Umbilical cord (tissue), 2 donors: ENCODE results near the gene STPG2. TPM values are rescaled to one million over a fixed set of nuclear protein-coding genes. Genes with fewer than 3 reads are reported as not detected.

Experiments
- DNase-seq: peaks from one replicate; pipeline ENCODE4 v3.0.0-alpha.2; 2015; ENCODE audit warnings: low spot score
- total RNA-seq: library from RNA; depleted of rRNA; stranded (reverse); fragments of >200 nt; gene quantifications from one replicate; pipeline ENCODE4 v1.2.3, GENCODE V29; 2014; ENCODE audit warnings: low replicate concordance; ENCODE audit not compliant: insufficient read depth

The STPG2 gene
- total RNA-seq = 3.4 TPM

DNA sequence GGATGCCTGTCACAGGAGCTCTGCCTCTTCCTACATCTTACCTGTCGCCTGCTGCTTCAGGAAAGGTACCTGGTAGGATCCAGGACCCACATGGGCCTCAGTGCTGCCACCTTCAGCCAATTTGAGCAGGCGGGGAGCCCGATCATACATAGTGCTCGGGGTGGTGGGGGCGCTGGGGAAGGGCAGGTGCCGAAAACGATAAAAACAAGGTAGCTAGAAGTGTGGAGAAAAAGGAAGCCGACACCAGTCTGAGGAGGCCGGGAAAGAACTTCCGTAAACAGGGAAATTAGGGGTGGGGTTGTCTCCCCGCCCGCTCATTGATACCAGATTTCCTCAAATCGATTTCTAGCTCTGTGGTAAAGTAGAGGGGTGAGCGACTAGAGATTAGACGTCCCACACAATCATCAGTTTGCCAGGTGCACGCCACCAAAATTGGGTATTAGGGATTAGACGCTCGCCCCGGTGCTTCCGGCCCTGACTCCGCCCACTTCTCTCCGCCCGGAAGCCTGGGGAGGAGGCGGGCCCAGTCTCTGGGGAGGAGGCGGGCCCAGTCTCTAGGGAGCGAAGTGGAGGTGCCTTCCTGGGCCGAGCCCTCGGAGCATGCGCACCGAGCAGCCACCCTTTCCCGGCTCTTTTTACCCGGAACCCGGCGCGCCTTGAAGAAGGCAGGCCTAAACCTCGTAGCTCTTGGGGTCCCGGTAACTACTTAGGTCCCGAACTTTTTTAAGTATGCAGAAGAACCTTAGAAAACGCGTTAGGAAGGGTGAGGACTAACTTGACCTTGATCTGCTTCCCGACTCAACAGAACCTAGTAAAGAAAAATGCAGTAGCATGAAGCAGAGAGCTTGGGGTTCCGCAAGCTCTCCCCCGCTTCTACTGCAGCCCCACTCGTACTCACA, at the start of gene STPG2:
STPG2 (minus strand) TSS at position 476 of the 899 bp plus-strand sequence.
- DNase-seq = peak; percentile 97

DNA sequence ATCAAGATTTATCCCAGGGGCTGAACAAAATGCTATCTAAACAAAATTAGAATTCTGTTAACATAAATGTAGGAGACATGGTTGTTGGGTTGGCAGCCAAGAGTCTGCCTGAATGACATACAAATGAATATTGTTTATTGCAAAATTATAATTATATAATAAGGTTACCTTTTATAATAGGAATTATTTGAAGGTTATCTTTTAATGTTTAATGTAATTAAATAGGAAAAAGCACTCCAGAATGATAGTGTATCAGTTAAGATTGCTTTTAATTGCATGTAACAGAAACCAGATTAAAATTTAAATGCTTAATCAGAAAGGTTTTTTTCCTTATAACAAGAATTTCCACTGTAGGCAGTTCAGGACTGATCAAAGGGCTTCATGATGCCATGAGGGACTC, 42.0 kb upstream of the STPG2 start:
- no peak for DNase-seq

DNA sequence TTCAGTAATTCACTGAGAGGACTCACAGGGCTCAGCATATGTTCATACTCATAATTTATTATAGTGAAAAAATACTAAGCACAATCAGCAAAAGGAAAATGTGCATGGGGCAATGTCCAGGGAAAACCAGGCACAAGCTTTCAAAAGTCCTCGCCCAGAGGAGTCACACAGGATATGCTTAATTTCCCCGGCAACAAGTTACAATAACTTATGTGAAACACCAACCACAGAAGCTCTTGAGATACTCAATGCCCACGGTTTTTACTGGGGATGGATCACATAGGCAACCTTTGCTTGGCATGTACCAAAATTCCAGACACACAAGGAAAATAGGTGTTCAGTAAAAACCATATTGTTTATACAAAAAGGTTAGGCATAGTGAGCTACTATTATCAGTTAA, 38.5 kb upstream of the STPG2 start:
- no peak for DNase-seq

DNA sequence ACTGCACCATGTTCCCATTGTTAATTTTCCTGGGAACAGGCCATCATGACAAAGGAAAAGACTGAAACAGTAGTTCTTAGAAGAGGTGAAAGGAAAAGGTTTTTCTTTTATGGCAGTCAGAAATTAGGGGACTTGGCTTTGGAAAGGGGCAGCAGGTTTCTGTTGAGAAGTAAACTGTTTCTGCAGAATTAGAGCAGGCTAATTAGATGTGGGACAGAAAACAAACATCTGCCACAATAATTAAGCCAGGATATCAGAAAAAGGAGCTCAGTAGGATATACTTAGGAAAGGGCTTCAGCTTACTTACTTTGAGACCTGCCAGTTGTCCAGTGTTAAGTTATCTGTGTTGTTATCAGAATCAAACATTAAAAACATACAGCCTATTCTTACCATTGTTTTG, 36.7 kb upstream of the STPG2 start:
- no peak for DNase-seq

- DNase-seq = no peak
Observed at GRCh38 chr4:98176531-98176930, 33.3 kb upstream of the STPG2 start.

DNA sequence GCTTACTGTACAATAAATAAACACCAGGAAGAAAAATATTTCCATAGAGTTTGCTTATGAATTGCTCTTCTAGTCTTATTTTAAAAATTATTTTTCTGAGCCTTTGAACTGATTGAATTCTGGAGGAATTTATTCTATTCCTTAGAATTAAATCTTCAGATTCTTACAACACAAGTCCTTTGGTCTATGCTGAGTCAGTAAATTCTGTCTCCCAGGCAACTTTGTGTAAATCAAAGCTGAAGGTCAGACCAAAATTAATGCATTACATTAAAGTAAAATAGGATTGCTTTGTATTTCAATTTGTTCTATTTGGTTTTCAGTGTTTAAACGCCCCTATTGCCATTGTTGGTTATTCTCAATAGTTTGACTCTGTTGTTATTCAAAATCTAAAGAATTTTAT, 26.8 kb upstream of the STPG2 start:
- DNase-seq = no peak

GRCh38 chr4:98166731-98167041, 23.4 kb upstream of the STPG2 start:
- DNase-seq = no peak

- no peak for DNase-seq
Observed at GRCh38 chr4:98166025-98166730, 22.9 kb upstream of the STPG2 start.

GRCh38 chr4:98162696-98163095, 19.4 kb upstream of the STPG2 start:
- DNase-seq = no peak

DNA sequence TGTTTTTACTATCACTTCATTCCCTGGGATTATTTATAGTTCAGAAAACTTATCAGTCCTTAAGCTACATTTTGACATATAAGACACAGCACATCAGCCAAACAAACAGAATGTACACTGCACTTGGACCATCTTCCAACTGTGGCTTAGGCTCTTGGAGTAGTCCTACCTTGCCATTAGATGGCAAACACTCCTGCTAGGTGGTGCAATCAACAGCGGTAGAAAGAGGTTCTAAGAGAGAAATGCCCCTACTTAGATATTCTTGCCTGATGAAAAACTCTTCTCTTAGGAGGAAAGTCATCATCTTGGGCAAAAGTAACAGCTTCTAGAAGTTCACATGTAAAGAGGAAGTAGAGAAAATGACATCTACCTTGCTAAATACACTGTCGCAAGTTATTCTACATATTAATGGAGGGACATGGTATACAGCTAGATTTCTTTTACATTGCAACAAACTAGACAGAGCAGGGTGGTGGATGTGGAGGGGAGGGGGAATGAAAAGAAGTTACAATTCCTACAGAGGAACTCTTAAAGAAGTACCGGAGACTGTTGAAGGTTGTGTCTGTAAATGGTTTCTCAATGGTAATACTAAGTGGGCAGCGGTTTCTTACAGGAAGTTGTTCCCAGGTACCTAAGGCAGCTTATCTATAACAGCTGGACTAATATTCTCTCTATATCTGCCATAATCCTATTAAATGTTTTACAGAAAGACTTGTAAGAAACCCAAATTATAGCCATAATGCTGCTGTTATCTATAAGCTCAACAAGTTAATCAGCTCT, 8.1 kb upstream of the STPG2 start:
- no peak for DNase-seq

- DNase-seq = peak; percentile 39
Observed at GRCh38 chr4:98150092-98150761, 7.0 kb upstream of the STPG2 start.

- DNase-seq = no peak
Observed at GRCh38 chr4:98148856-98149255, 5.6 kb upstream of the STPG2 start.

DNA sequence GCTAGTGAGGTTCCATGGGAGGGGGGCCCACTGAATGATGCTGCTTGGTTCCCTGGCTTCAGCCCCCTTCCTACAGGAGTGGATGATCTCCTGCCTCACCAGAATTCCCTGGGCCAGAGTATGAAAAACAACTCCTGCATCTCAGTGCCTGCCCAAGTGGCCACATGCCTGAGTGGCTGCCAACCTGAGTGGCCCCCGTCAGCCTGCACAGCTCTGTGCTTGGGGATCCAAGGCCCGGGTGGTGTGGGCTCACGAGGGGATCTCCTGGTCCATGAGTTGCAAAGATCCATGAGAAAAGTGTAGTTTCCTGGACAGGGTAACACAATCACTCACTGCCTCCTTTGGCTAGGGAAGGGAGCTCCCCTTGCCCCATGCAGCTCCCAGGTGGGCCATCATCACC, 17.1 kb downstream of the STPG2 start:
- no peak for DNase-seq

DNA sequence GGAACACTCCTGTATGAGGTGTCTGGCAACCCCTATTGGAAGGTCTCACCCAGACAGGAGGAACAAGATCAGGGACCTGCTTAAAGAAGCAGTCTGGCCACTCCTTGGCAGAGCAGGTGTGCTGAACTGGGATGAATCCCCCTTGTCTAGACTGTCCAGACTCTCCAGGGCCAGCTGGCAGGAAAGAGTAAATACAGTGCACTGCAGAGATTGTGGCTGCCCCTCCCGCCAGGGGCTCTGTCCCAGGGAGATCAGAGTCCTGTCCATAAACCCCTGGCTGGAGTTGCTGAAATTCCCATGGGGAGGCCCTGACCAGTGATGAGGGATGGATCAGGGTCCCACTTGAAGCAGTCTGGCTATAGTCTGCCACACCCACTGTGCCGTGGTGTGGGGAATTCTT, 17.7 kb downstream of the STPG2 start:
- no peak for DNase-seq

GRCh38 chr4:98117363-98117762, 25.9 kb downstream of the STPG2 start:
- DNase-seq = no peak

- peak; percentile 68 for DNase-seq
Observed at GRCh38 chr4:98113012-98113411, 30.3 kb downstream of the STPG2 start.

DNA sequence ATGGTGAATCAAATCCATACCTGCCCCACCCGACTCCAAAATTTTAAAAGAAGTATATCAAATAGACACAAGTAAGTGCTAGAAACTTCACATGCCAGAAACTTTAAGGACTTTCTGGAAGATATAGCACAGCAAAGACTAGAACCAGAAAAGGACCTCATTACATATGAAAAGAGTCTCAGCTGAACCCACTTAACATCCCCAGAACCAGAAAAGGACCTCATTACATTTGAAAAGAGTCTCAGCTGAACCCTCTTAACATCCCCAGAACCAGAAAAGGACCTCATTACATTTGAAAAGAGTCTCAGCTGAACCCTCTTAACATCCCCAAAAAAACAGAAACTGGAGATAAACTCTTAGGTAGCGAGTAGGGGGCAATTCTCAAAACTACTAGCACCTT, 32.3 kb downstream of the STPG2 start:
- no peak for DNase-seq

DNA sequence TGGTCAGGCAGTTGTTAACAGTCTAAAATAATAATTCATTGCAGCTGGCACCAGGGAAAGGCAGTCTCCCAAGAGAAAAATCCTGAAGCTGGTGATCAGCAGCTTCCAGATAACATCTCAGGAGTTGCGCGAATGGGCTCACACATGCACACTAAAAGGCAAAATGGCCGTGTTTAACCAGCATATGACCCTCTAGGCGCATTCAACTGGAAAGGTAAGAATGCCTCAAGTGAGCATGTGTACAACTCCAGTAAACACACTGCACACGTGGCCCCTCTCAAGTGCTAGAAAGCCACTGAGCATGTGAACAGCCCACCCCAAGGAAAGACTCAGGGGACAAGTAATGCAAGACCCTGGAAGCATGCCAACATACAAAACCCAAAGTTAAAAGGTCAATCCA, 33.1 kb downstream of the STPG2 start:
- DNase-seq = no peak

GRCh38 chr4:98102660-98103059, 40.6 kb downstream of the STPG2 start:
- no peak for DNase-seq

DNA sequence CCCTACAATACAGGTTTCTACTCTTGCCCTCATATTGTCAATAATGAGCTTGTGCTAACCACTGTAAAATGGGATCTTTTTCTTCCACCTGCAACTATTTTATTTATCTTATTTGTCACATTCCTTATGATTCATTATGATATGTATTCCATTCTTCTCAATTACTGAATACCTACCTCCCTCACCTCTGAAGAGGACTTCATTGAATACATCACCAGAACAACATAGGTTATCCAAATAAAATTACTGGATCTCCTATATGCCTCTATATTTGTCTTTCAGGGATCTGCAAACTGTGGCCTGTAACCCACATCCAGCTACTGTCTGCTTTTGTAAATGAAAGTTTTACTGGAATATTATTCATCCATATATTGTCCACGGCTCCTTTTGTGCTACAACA, 41.3 kb downstream of the STPG2 start:
- DNase-seq = no peak

GRCh38 chr4:98098764-98099163, 44.5 kb downstream of the STPG2 start:
- no peak for DNase-seq

DNA sequence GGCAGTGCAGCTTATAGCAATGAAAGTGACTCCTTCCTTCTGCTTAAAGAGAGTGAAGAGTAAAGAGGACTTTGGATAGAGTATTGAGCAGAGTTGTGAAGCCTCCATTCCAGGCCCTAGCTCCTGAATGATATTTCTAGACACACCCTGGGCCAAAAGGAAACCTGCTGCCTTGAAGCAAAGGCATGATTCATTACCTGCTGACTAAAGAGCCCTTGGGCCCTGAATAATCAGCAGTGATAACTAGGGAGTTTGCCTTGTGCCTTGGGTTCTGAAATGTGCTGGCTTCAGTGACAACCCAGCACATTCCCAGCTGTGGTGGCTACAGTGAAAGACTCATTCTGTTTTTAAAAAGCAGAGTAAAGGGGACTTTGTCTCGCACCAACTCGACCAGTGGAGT, 49.2 kb downstream of the STPG2 start:
- no peak for DNase-seq
